IPS-11a (cell line): ENCODE measurements around the gene FBXO38.
A peak's percentile ranks its signal among the peaks of the same experiment; 100 is the strongest.

Experiments
- H3K4me3 ChIP-seq: one replicate; pipeline ENCODE4 v1.5.1; 2013; ENCODE audit warnings: low read depth, low read length, control low read depth

The FBXO38 gene

GRCh38 chr5:148383564-148384379 is at the start of gene FBXO38:
Gene FBXO38, plus strand, starts transcription at chr5:148383958. Its CDS starts 10,819 bp downstream, at chr5:148394777.
- H3K4me3 ChIP-seq, result peak within 1 kb of the TSS; percentile 86

GRCh38 chr5:148335259-148335658 is 48.5 kb upstream of the FBXO38 start, which contains the start of gene SPINK9:
Gene SPINK9, plus strand, starts transcription at chr5:148335559. Its CDS starts 55 bp downstream, at chr5:148335614.
- H3K4me3 ChIP-seq, result no peak within 1 kb of the TSS

- H3K4me3 ChIP-seq, result no peak overlapping the region
Observed at GRCh38 chr5:148336704-148337435, 46.9 kb upstream of the FBXO38 start.

DNA sequence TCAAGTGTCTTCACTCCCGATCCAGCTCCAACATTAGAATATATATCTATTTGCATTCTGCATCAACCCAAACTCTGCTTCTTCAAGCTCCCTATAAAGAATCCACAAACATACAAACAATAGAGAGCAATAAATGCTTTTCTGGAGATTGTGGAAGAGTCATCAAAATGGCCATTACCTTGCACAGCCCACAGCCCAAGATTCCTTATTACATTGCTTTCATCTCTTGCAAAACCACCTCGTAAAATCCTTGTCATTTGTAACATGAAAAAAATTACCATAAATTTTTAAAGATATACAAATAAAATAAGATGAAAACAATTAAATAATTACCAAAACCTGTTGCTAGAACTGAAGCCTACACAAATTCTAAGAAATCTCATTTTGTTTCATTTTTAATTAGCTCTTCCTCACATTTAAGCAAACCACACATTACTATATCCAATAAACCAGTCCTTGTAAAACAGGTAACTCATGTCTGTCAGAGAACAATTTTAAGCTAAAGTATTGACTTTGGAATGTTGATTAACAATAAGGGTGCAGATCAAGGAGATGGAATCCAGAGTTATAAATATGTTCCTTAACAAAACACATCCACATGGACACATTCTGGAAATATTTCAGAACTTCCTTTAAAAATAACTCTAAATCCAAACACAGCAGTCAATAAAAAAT is 41.2 kb upstream of the FBXO38 start:
- H3K4me3 ChIP-seq, result no peak overlapping the region

DNA sequence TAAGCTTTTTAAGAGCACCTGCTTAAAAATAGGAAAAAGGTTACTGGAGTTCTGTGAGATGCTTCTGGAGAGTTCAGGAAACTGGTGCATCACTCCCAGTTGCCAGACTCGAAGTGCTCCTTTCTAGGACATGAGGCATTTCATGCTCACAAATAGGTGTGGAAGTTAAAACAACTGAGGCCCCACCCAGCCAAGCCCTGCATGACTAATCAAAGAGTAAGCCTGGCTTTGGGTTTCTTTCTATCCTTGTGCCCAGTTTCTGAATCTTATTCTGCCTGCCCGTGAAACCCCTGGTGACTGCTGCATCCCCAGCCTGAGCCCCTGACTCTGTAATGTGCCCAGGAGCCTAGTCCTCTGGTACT is 40.7 kb upstream of the FBXO38 start:
- no peak overlapping the region for H3K4me3 ChIP-seq

DNA sequence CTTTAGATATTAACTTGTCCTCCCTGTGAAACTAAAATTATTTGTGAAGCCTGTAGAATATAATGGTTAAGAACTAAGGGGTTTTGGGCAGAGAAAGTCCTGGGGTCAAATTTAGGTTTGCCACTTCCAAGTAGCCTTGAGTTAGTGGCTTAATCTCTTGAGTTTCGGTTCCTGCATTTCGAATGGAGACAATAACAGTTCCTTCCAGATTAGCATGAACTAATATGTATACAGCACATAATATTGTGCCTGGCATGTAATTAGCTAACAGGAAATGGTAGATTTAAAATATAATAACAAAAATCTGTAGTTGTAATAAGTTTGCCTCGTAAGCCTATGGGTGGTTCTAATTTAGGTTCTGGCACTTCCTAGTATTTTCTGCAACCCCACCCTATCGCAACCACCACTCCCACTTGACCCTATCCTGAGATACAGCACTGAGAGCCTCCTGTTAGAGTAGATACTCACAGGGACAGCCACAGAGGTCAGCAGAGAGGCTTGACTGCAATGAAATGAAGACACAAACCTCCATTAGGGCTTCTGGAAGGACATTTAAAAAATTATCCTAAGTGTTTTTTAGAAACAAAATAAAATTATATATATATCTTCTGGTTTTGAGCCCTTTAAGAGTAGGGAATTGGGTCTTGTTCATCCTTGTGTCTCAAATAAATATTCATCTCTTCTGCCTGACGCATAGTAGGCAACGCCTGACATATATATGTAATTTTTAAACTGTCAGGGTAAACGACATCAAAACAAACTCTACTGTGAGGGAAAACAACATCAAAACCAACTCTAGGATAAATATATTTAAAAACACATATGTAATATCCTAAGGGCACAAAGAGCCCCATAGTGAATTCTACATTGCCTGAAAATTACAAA is 39.9 kb upstream of the FBXO38 start:
- no peak overlapping the region for H3K4me3 ChIP-seq

- no peak overlapping the region for H3K4me3 ChIP-seq
Observed at GRCh38 chr5:148347706-148348105, 36.1 kb upstream of the FBXO38 start.

GRCh38 chr5:148352696-148353095 is 31.1 kb upstream of the FBXO38 start:
- no peak overlapping the region for H3K4me3 ChIP-seq

DNA sequence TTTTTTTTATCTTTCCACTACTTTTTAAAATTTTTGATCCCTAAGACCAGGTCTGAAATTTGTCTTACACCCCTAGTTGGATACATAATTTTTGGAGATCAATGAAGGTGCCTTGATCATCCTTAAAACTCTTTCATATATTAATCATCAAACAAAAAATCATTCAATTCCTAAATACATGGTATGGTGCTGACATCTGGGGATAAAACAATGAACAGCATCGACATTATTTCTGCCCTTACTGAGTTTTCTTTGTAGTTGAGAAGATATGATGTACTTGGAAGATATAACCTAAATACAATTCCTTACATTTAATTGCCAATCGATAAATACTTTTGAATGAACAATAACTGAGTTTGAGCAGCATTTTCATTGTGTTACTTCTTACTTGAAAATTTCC is 30.1 kb upstream of the FBXO38 start:
- H3K4me3 ChIP-seq, result no peak overlapping the region

DNA sequence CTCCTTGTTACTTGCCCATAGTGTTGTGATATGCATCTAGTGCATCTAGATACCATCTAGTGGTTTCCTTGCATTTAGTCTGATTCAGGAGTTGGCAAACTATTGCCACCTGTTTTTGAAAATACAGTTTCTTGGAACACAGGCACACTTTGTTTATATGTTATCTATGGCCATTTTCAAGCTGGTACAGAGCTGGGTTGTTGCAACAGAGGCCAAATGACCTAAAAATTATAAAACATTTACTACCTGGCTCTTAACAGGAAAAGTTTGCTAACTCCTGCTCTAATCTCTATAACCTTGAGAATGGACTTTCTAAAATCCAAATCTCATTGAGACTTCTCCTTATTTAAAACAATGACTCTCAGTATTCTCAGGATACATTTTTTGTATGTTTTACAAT is 19.4 kb upstream of the FBXO38 start:
- no peak overlapping the region for H3K4me3 ChIP-seq

DNA sequence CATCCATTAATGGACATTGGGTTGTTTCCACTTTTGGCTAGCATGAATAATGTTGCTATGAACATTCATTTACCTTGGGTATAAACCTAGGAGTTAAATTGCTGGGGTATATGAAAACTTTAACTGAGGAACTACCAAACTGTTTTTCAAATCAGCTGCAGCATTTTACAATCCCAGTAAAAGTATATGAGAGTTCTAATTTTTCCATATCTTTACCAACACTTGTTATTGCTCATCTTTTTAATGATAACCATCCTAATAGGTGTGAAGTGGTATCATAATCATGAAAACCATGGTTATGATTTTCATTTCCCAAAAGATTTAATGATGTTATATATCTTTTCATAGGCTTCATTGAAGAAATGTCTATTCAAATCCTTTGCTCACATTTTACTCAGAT is 15.5 kb upstream of the FBXO38 start:
- H3K4me3 ChIP-seq, result no peak overlapping the region

- no peak overlapping the region for H3K4me3 ChIP-seq
Observed at GRCh38 chr5:148372166-148372725, 11.5 kb upstream of the FBXO38 start.

GRCh38 chr5:148372893-148373292 is 10.9 kb upstream of the FBXO38 start:
- no peak overlapping the region for H3K4me3 ChIP-seq

GRCh38 chr5:148374690-148375360 is 8.9 kb upstream of the FBXO38 start:
- no peak overlapping the region for H3K4me3 ChIP-seq

DNA sequence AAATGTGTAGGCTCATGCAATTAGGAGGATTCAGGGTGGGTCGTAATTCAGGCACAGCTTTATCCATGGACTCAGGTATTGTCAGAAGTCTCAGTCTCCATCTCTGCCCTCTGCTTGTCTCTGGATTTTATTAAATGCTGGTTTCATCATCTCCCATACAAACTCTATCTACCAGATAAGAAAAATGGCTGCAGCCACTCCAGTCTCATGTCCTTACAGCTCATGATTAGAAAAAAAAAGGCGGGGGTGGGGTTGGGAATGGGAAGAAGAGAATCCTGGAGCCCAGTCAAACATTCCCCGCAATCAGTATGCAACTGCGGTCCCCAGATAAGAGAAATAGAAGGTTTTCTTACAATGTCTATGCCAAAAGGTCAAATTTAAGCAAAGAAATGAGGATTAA is 7.6 kb upstream of the FBXO38 start:
- H3K4me3 ChIP-seq, result no peak overlapping the region

- H3K4me3 ChIP-seq, result no peak overlapping the region
Observed at GRCh38 chr5:148378670-148379069, 5.1 kb upstream of the FBXO38 start.

- no peak overlapping the region for H3K4me3 ChIP-seq
Observed at GRCh38 chr5:148379340-148379739, 4.4 kb upstream of the FBXO38 start.

- H3K4me3 ChIP-seq, result no peak overlapping the region
Observed at GRCh38 chr5:148381906-148382305, 1.9 kb upstream of the FBXO38 start.

DNA sequence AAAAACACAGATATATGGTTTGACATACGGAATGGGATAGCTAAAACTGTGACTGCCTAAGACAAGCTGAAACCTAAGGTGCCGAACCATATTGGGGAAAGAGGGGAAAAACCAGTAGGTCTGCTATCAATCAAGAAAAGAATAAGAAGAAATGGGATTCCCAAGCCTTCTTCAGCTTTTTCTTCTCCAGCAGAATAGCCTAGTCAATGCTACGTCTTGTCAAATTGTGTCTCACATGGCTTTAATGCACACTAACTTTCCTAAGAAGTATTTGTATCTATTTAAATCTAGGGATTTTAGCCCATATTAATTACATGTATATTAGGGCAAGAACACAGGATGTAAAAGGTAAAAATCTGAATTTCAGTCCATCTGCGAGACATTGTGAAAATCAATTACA is 797 bp upstream of the FBXO38 start:
- H3K4me3 ChIP-seq, result peak overlapping the region; percentile 86

- H3K4me3 ChIP-seq, result peak overlapping the region; percentile 86
Observed at GRCh38 chr5:148384380-148384737, 601 bp downstream of the FBXO38 start.
